Mammary microvascular endothelial cell (primary cell): Measurements from ENCODE around the gene TBKBP1. TPM values are rescaled to one million over a fixed set of nuclear protein-coding genes. Genes with fewer than 3 reads are reported as not detected.

Experiments used
- total RNA-seq: library from RNA; depleted of rRNA; stranded (reverse); fragments of >200 nt; gene quantifications from 2 replicates; pipeline ENCODE4 v1.2.3, GENCODE V29; 2015

TBKBP1 gene
- total RNA-seq, result 10.1 and 14.8 TPM in 2 replicates

GRCh38 chr17:47693731-47694580, at the start of gene TBKBP1:
Gene TBKBP1, plus strand, starts transcription at chr17:47694161. Its CDS starts 1,952 bp downstream, at chr17:47696113.

GRCh38 chr17:47649153-47649971, 44.6 kb upstream of the TBKBP1 start, which contains the start of gene KPNB1:
Gene KPNB1, plus strand, starts transcription at chr17:47649919. Its CDS starts 326 bp downstream, at chr17:47650245.

DNA sequence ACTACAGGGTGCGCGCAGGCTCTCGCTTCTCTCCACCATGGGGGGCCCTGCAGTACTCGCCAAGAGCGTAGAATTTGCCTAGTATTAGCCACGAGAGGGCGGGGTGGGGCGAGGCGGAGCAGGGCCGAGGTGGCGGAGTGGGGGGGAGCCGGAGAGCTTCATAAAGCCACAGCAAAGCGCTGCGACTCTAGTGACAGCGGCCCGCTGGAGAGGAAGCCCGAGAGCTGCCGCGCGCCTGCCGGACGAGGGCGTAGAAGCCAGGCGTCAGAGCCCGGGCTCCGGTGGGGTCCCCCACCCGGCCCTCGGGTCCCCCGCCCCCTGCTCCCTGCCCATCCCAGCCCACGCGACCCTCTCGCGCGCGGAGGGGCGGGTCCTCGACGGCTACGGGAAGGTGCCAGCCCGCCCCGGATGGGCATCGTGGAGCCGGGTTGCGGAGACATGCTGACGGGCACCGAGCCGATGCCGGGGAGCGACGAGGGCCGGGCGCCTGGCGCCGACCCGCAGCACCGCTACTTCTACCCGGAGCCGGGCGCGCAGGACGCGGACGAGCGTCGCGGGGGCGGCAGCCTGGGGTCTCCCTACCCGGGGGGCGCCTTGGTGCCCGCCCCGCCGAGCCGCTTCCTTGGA, 39.2 kb downstream of the TBKBP1 start, which contains the start of gene TBX21:
TSS of gene TBX21 (plus strand) at position 190 of the 627 bp plus-strand sequence. CDS start at position 409, 219 bp downstream.

Other genes starting within 250 kb of the TBKBP1 start
- gene NPEPPS, start 163.1 kb upstream of the TBKBP1 start, total RNA-seq, result 33.0 and 40.8 TPM in 2 replicates
- gene KPNB1, start 44.2 kb upstream of the TBKBP1 start, total RNA-seq, result 382 and 396 TPM in 2 replicates
- gene TBX21, start 39.1 kb downstream of the TBKBP1 start, total RNA-seq, result not detected in 2 replicates
- gene OSBPL7, start 127.6 kb downstream of the TBKBP1 start, total RNA-seq, result 8.8 and 11.9 TPM in 2 replicates
- 46.8 and 49.3 TPM in 2 replicates for gene MRPL10, start 137.4 kb downstream of the TBKBP1 start, total RNA-seq
- gene LRRC46, start 137.5 kb downstream of the TBKBP1 start, total RNA-seq, result 0.10 TPM in 1 of 2 replicates, not detected in the other
- 16.9 and 25.1 TPM in 2 replicates for gene SCRN2, start 147.1 kb downstream of the TBKBP1 start, total RNA-seq
- 3.1 and 5.1 TPM in 2 replicates for gene SP6, start 157.0 kb downstream of the TBKBP1 start, total RNA-seq
- gene SP2, start 202.1 kb downstream of the TBKBP1 start, total RNA-seq, result 2.9 and 5.1 TPM in 2 replicates
- 34.5 and 39.0 TPM in 2 replicates for gene PNPO, start 247.4 kb downstream of the TBKBP1 start, total RNA-seq